ENCODE measurements around the gene TMEM132D.

TMEM132D gene

DNA sequence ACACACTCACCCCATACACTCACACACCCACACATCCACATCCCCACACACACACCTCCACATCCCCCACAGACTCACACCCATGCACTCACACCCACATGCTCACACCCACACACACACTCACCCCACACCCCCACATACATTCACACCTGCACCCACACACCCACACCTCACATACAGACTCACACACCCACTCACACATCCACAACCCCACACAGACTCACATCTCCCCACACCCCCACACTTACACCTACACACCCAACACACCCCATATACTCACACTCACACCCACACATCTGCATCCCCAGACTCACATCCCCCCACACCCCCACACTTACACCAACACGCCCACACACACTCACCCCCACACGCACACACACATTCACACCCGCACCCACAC is 878.8 kb downstream of the TMEM132D start:
- no peak for DNase-seq
